Heart right ventricle (tissue), 16 donors: Measurements from ENCODE around the gene SPAG4. TPM values are rescaled to one million over a fixed set of nuclear protein-coding genes. Genes with fewer than 3 reads are reported as not detected.

ENCODE experiments used
- ATAC-seq, 8 donors: fragments of 200-7000 bp; cut with Tn5 transposase; one replicate each; pipeline ENCODE4 v1.9.1; 2020; ENCODE audit warnings: mild to moderate bottlenecking in 8 of 8, moderate library complexity in 8 of 8, moderate number of reproducible peaks in 1 of 8
- DNase-seq, 2 donors: peaks; one replicate each; pipeline ENCODE4 v3.0.0-alpha.2; 2020
- H3K27ac ChIP-seq, 10 donors: fragments of 200-600 bp; sonication (generic) in 2 of 10; one replicate each; pipeline versions ENCODE4 v1.5.0 to v1.8.0; 2020 to 2022; ENCODE audit warnings: mild to moderate bottlenecking in 3 of 10
- H3K27me3 ChIP-seq, 7 donors: fragments of 200-600 bp; one replicate each; pipeline ENCODE4 v1.8.0; 2021 to 2022; ENCODE audit warnings: mild to moderate bottlenecking in 2 of 7
- H3K36me3 ChIP-seq, 9 donors: fragments of 200-600 bp; sonication (generic) in 1 of 9; one replicate each; pipeline versions ENCODE4 v1.5.0 to v1.8.0; 2020 to 2022; ENCODE audit warnings: mild to moderate bottlenecking in 2 of 9
- H3K4me1 ChIP-seq, 9 donors: fragments of 200-600 bp; sonication (generic) in 1 of 9; one replicate each; pipeline versions ENCODE4 v1.5.0 to v1.8.0; 2020 to 2022; ENCODE audit warnings: mild to moderate bottlenecking in 4 of 9
- H3K4me3 ChIP-seq, 10 donors: fragments of 200-600 bp; sonication (generic) in 2 of 10; one replicate each; pipeline versions ENCODE4 v1.5.0 to v1.8.0; 2020 to 2022; ENCODE audit warnings: mild to moderate bottlenecking in 7 of 10, moderate library complexity in 2 of 10
- H3K9me3 ChIP-seq, 11 donors: fragments of 200-600 bp in 10 of 11; sonication (generic) in 2 of 11; one replicate each; pipeline versions ENCODE4 v1.5.0 to v1.8.0; 2013 to 2022; ENCODE audit warnings: mild to moderate bottlenecking in 2 of 11, control low read depth in 1 of 11, moderate library complexity in 1 of 11
- WGBS, 2 donors: extraction: QIAGEN DNeasy Blood & Tissue Kit; methylation state at CpG; one replicate each; pipeline ENCODE4 v1.1.7; 2013; ENCODE audit warnings: inconsistent platforms in 1 of 2; 5-methylcytosine and 5-hydroxymethylcytosine counted together
- intact Hi-C, 10 donors: fragments of 100-400 bp; cut with DNase I; formaldehyde crosslinking; loops; one replicate each; pipeline versions ENCODE4 v1.11.1 to v1.14.2; 2022
- polyA plus RNA-seq, 2 donors: library from polyadenylated mRNA; stranded (reverse); fragments of 200-250 nt; gene quantifications; one replicate each; pipeline ENCODE4 v1.2.3, GENCODE V29; 2013
- total RNA-seq, 10 donors: library from RNA; stranded (reverse); fragmentation: NEBNext Ultra II Directional in 3 of 10; extraction: Animal tissue kit (Norgen Biotek cat#: 25700) in 3 of 10; gene quantifications; one replicate each; pipeline versions ENCODE4 v1.2.1 to v1.2.4, GENCODE V29; 2021 to 2023
- TF ChIP-seq, protein P1 (sequence below), 9 donors: fragments of 200-600 bp; sonication (generic) in 2 of 9; IDR thresholded peaks; one replicate each; pipeline versions ENCODE4 v1.5.0 to v1.8.0; 2021 to 2022; ENCODE audit warnings: antibody characterized with exemption in 9 of 9, mild to moderate bottlenecking in 5 of 9, moderate library complexity in 1 of 9
- donor health status: Arrhythmogenic right ventricular cardiomyopathy.
- donor health status: ischemic (EF 13 %, LVEDD 7.1; RV severe dilation, severe dysfunction).
- donor health status: healthy with polysubstance abuse.
- donor health status: DM: no; HTN: yes; CAD: no.
- donor health status: DM: no; HTN: no; CAD: no.
- donor health status: ischemic (EF 25% LVEDD 6.9; RV normal size, moderate dysfunction).
- donor health status: ischemic (EF 25% LVEDD 5.7; RV mildly dilated, moderate dysfunction).
- donor health status: healthy.
- donor health status: DM: yes; HTN: yes; CAD: no.
- donor health status: Ischemic cardiomyopathy.
- donor health status: ischemic (EF 35%, LVEDD 5.7; RV mildly dilated, moderate dysfunction).
- donor health status: nonischemic (EF 11% LVEDD 7.7; RV severe dilation, severe dysfunction).
- donor health status: DM: yes; HTN: yes; CAD: no.
- donor health status: PGD.
- donor health status: ischemic (EF 29% LVEDD 5.4; RV normal size, mild dysfunction).
- donor health status: nonischemic (EF 23%, LVEDD 6.1; RV moderate dilation, normal function).

The SPAG4 gene
- total and polyA plus RNA-seq, 12 donors: 2.7 to 11.7 (median 4.3) TPM

DNA sequence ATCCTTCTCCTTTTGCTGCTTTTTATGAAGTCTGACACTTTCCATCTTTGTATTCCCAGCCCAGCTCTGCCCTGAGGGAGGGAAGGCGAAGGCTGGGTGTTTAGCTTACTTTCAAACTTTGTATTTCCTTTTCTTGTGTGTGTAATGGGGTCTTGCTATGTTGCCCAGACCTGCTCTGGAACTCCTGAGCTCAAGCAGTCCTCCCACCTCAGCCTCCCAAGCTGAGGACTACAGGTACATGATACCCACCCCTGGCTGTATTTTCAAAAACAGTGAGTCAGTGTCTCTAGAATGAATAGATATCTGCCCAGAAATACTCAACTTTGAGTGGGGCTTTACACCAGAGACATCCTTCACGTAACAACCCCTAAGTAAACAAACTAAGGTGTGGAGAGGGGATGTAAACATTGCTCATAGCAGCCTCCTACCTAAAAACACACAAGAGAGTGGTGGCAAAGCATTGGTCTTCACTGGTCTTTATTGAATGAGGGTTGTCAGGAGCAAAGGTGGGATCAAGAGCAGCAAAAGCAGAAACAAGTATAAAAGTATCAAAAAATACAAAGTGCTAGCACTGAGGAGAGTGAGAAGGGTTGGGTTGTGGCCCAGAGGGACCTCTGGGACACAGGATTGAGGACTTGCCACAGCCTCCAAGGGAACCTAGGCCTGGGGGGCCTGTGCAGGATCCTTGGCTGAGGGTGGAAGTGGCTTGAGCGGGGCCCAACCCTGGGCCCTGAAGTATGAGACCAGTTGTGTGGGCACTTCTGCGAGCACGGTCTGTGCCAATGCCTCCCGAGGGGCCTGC is 10.2 kb downstream of the SPAG4 start:
- Histone ChIP-seq H3K4me1 (no peaks in the 10 kb centered on the region), H3K9me3 (no peaks in the 10 kb centered on the region), H3K4me3 (no peak overlapping the region), H3K27ac (no peak overlapping the region), H3K27me3 (no peaks in the 10 kb centered on the region), H3K36me3 (peaks cover 0 to 87% (median 50%) of the 10 kb centered on the region in 9 donors)
- intact Hi-C loops: no loop called here
- TF ChIP-seq, protein P1, sequence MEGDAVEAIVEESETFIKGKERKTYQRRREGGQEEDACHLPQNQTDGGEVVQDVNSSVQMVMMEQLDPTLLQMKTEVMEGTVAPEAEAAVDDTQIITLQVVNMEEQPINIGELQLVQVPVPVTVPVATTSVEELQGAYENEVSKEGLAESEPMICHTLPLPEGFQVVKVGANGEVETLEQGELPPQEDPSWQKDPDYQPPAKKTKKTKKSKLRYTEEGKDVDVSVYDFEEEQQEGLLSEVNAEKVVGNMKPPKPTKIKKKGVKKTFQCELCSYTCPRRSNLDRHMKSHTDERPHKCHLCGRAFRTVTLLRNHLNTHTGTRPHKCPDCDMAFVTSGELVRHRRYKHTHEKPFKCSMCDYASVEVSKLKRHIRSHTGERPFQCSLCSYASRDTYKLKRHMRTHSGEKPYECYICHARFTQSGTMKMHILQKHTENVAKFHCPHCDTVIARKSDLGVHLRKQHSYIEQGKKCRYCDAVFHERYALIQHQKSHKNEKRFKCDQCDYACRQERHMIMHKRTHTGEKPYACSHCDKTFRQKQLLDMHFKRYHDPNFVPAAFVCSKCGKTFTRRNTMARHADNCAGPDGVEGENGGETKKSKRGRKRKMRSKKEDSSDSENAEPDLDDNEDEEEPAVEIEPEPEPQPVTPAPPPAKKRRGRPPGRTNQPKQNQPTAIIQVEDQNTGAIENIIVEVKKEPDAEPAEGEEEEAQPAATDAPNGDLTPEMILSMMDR (IDR thresholded peaks at IDR 0.05): no peak
- WGBS, 2 donors: 96 to 98% methylated on average over 6 of the region's 6 CpGs
- no peak for DNase-seq
- no peak for ATAC-seq

DNA sequence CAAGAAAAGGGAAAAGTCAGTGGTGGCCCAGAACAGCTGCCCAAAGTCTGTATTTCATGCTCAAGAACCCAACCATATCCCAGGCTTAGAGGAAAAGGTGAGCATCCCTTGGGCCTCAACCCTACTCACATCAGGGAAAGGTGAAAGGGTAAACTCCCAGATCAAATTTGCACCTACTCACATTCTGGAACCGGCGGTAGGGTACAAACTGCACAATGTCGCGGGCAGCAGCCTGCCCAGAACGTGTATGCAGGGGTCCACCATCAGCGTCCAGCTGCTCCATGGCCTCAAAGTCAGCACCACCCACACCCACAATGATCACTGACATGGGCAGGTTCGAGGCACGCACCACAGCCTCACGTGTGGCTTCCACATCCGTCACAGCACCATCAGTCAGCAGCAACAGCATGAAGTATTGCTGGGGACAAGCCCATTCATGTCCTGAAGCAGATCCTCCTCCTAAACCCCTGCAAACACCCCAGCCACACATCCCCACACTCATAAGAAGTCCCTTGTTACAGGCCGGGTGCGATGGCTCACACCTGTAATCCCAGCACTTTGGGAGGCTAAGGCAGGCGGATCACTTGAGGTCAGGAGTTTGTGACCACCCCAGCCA is 10.9 kb downstream of the SPAG4 start:
- Histone ChIP-seq H3K36me3 (peaks cover 0 to 87% (median 57%) of the 10 kb centered on the region in 9 donors), H3K4me1 (no peaks in the 10 kb centered on the region), H3K4me3 (no peak overlapping the region), H3K27me3 (no peaks in the 10 kb centered on the region), H3K9me3 (no peaks in the 10 kb centered on the region), H3K27ac (no peak overlapping the region)
- DNase-seq: no peak
- 95 to 96% methylated on average over 13 of the region's 13 CpGs for WGBS, 2 donors
- TF ChIP-seq, protein P1 (IDR thresholded peaks at IDR 0.05): no peak
- ATAC-seq: no peak
- intact Hi-C loops: no loop called here

DNA sequence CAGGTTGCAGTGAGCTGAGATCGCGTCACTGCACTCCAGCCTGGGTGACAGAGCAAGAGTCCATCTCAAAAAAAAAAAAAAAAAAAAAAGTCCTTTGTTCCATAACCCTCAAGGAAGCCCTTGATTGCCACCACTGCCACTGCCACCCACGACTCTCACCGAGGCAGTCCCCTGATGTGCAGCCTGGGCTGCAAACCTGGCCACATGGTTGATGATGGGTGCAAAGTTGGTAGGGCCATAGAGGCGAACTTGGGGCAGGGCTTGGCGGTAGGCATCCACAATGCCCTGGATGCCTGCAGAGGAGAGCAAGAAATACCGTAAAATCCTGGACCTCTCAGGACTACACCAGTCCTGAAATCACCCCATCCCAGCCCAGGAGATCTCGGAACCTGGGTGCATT is 11.5 kb downstream of the SPAG4 start:
- TF ChIP-seq, protein P1 (IDR thresholded peaks at IDR 0.05): no peak
- Histone ChIP-seq H3K36me3 (peaks cover 0 to 90% (median 59%) of the 10 kb centered on the region in 9 donors), H3K4me3 (no peak overlapping the region), H3K9me3 (no peaks in the 10 kb centered on the region), H3K27ac (no peak overlapping the region), H3K4me1 (no peaks in the 10 kb centered on the region), H3K27me3 (no peaks in the 10 kb centered on the region)
- no peak for DNase-seq
- ATAC-seq: no peak
- intact Hi-C loops: no loop called here
- WGBS, 2 donors: 95 to 98% methylated on average over 7 to 8 of the region's 8 CpGs

DNA sequence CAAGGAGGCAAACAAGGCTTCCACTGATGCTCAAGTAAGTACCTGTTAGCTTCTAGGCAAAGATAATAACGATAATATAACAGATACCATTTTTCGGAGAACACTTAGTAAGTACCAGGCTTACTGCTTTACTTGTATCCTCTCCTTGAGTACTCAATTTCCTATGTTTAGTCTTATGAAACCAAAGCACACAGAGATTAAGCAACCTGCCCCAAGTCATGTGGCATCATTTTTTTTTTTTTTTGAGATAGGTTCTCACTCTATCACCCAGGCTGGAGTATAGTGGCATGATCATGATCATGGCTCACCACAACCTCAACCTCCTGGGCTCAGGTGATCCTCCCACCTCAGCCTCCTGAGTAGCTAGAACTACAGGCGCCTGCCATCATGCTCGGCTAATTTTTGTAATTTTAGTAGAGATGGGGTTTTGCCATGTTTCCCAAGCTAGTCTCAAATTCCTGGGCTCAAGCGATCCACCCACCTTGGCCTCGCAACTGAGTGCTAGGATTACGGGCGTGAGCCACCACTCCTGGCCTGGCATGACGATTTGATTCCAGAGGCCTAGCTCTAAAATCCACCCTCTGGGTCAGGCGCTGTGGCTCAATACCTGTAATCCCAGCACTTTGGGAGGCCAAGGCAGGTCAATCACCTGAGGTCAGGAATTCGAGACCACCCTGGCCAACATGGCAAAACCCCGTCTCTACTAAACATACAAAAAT is 14.0 kb downstream of the SPAG4 start:
- H3K27me3 ChIP-seq: no peaks in the 10 kb centered on the region
- WGBS, 2 donors: 95 to 98% methylated on average over 12 of the region's 12 CpGs
- no peak for ATAC-seq
- no peak for DNase-seq
- H3K9me3 ChIP-seq: no peaks in the 10 kb centered on the region
- no peak overlapping the region for H3K27ac ChIP-seq
- TF ChIP-seq, protein P1 (IDR thresholded peaks at IDR 0.05): no peak
- H3K36me3 ChIP-seq: peaks cover 0 to 88% (median 57%) of the 10 kb centered on the region in 9 donors
- H3K4me3 ChIP-seq: no peak overlapping the region
- intact Hi-C loops: no loop called here
- H3K4me1 ChIP-seq: no peaks in the 10 kb centered on the region
